ENCODE measurements around the gene FOXA1.

GRCh38 chr14:37545174-37545573 lies 49.9 kb downstream of the FOXA1 start:
- TF ChIP-seq TAF1 (IDR thresholded peaks at IDR 0.05; ENCODE audit: low read depth, low read length) = no peak
- no peak for TF ChIP-seq POLR2AphosphoS5 (IDR thresholded peaks at IDR 0.05; ENCODE audit: low read depth, low read length)
- TF ChIP-seq POLR2A (IDR thresholded peaks at IDR 0.05; ENCODE audit: low read depth, low read length) = no peak
- TF ChIP-seq SPI1 (IDR thresholded peaks at IDR 0.05; ENCODE audit: low read depth, low read length) = no peak
- TF ChIP-seq POU2F2 (IDR thresholded peaks at IDR 0.05; ENCODE audit: low read depth, low read length) = no peak
- no peak for TF ChIP-seq PAX5 (IDR thresholded peaks at IDR 0.05; ENCODE audit: insufficient read depth, low read length, severe bottlenecking)

All from GM12891 (cell line).